HG03135 (cell line): ENCODE data around the gene ACTMAP.
"Not testable (repeated sequence)": the region's sequence is repeated elsewhere in the genome, so short reads cannot be mapped to it uniquely, and the experiment has no call there.

ENCODE experiments used
- ATAC-seq: cut with Tn5 transposase; IDR thresholded peaks from one replicate; pipeline ENCODE4 v1.9.1; 2021; ENCODE audit warnings: mild to moderate bottlenecking, moderate library complexity; ENCODE audit not compliant: unreplicated experiment

ACTMAP gene

DNA sequence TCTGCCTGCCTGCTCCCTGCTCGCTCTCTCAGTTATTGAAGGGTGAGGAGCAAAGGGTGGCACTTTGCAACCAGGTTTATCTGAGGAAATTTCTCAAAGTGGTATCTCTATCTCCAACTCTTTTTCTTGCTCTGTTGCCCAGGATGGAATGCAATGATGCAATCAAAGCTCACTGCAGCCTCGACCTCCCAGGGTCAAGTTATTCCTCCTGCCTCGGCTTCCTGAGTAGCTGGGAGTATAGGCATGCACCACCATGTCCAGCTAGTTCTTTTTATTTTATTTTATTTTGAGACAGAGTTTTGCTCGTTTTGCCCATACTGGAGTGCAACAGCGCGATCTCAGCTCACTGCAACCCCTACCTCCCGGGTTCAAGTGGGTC is 4.9 kb downstream of the ACTMAP start:
- ATAC-seq = no peak

DNA sequence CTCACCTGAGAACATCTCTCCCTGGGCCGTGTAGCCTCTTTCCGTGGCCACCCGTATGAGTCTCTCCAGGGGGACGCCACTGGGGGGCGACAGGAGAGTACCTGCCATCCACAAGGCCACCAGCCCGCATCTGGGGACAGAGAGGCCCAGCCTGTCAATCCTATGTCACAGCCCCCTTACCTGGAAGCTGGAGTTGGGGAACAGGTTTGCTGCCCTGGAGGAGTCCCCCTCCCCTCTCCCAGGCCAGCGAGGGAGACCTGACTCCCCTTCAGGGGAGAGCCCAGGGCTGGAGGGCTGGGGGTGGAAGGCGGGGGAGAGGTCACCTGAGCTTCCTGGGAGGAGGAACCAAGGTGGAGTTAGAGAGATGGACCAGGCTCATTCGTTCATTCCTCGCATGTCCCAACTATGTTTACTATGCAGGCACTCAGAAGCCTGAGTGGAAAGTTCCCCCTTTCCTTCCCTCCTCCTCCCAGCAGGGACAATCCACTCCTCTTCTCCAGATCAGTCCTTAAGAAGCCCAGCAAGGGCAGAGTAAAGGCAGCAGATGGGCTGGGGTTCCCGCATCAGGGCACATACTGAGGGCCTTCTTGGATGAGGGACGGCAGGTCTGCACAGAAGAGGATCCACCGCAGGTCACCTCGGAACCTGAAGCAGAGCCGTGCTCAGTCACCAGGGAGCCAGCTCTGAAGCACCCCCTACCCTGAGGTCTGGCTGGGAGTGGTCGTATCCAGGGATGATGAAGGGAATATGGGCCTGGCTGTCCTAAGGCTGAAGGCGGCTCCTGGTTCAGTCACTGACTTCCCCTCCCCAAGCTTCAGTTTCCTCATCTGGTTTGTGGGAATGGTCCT is 5.5 kb downstream of the ACTMAP start:
- no peak for ATAC-seq

DNA sequence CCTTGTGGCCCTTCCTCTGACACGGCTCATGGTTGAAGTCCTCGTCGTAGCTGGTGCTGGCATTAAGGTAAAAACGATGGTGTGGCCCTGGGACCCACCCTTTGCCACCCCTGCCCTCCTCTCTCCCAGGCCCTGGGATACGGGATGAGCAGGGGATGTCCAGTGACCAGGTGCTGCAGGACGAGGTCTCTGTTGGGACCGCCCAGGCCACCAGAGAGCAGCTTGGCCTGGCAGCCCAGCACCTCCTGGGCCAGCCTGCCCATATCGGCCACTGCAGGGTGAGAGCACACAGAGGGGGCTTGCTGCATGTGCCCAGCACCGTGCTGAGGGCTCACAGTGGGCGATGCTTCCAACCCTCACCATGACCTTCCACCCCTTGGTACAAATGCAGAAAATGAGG is 6.4 kb downstream of the ACTMAP start:
- no peak for ATAC-seq

DNA sequence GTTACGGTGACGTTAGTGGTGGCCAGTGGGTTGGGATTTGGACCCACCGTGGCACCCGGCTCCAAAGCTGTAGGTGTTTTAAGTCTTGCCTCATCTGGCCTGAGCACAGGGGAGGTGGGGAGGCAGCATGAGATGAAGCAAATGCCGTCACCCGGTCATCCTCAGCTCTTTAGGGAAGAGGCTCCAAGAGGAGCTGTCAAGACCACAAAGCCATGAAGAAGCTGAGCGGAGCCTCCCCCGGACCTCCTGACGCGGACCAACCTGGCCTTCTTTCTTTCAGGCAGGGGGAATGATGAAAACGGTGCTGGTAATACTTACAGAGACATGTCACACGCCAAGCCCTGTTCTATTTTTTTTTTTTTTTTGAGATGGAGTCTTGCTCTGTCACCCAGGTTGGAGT is 7.4 kb downstream of the ACTMAP start:
- no peak for ATAC-seq

DNA sequence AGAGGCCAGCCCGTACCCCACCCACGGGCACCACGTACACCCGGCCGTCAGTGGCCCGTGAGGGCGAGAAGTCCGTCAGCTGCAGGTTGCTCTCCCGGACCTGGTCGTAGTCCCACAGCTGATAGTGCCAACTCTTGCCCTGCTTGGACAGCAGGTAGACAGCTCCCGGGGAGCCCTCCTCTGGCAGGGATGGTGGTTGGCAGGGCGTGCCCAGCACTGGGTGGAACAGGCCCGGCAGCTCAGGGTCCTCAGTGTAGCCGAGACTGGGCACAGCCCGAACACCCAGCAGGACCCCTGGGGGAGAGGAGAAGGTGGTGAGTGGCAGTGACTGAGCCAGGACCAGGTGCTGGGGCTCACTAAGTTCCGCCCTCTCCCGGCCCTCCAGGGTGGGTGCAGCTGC is 7.8 kb downstream of the ACTMAP start:
- ATAC-seq = no peak

DNA sequence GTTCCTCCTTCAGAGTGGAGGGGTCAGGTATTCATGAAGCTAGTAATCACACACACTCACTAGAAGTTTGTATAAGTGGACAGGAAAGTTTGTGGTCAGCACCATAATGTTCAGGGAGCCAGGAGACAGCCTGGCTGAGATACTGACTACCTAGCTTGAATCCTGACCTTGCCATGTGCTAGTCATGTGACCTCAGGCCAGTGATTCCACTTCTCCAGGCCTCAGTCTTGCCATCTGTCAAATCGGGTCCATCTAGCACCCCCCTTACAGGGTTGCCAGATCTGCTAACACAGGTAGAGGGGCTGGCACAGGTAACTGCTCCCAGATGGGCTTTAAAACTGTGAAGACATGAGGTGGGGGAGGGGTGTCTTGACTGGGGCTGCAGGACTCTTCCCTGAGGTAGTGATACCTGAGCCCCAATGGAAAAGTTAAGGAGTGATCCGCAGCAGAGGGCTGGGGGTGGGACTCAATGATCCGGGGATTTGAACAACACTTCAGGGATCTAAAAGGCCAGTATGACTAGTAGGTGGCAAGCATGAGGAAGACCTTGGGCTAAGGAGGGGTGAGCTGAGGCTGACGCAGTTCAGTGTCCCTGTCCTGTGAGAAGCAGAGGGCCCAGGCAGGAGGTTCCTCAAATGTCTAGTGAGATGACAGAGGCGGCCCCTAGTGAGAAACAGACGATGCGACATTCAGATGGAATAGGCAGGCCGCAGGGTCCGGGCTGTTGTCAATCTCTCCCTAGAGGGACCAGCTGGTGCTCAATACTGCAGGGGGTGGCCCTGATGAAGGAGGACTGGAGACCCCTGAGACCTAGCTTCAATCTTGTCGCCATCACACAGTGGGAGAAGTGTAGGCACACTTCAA is 8.5 kb downstream of the ACTMAP start:
- ATAC-seq = no peak

DNA sequence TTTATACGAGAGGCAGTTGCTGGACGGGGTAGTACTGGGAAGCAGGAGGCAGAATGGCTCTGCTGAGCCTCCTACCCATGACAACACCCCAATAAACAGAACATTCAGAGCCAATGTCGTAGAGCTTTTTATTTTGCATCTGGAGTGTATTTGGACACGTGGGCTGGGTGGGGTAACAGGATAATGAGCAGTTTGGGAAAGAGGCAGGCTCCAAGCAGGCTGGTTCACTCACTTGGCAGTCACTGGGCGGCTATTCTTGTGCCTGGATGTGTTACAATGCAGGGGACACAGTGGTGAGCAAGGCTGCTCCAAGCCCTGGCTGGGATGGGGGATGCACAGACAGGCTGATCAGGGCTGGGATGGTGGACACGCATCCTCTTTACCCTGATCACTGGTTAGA is 9.5 kb downstream of the ACTMAP start:
- ATAC-seq = no peak

DNA sequence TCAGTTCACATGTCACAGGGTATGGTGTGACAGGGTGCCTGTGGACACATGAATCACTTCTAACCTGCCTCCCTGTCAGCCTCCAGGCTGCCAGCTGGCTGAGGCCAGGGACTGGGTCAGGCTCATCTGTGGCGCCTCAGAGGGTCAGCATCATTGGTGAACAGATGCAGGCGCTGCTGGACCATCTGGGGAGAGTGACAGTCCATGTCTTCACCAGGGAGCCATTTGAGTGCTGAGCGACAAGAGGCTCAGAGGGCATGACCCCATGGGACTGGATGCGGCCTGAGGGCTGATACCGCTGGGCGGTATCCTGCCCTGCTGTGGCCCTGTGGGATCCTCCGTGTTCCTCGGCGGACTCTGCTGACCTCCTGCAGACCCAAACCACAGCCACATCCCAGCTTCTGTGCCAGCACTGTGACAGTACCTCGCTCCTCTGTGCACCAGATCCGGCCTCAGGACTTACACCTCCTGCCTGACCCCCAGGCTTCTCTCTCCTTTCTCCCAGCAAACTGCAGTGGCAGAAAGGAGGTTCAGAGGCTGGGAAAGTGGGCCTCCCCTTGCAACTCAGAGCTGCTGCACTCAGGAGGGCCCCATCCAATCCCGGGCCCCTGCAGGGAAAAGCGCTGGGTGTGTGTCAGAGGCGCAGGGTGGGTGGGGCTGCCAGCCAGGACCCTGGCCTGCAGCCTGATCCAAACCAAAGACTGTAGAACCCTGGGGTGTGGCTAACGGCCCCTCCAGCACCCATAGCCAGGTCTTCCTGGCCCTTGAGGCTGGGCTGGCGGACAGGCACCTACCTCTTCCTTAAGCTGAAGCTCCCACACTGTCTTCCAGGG is 10.2 kb downstream of the ACTMAP start:
- ATAC-seq = no peak

DNA sequence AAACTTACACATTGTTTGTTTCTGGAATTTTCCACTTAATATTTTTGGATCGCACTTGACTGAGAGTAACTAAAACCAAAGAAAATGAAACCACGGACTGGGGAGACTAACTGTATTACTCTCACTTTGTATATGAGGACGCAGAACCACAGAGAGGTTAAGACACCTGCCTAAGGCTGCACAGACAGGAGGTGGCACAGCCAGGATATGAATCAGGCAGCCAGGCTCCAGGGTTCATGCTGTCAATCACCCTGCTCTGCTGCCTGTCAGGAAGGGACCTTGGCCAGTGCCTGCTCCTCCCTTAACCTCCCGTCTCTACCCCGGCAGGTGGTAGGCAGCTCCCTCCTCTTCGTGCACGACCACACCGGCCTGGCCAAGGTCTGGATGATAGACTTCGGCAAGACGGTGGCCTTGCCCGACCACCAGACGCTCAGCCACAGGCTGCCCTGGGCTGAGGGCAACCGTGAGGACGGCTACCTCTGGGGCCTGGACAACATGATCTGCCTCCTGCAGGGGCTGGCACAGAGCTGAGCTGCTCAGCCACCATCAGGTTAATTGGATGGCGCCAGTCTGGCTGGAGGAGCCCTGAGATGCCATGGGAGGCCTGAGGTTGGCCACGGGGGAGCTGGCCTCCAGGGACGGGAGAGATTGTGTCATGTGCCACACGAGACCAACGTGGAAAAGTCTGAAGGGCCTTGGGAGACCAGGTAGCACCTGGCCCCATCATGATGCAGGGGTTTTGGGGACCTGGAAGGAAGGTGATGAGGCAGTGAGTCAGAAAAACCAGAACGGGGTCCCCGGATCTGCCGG is 11.0 kb downstream of the ACTMAP start:
- ATAC-seq = no peak

DNA sequence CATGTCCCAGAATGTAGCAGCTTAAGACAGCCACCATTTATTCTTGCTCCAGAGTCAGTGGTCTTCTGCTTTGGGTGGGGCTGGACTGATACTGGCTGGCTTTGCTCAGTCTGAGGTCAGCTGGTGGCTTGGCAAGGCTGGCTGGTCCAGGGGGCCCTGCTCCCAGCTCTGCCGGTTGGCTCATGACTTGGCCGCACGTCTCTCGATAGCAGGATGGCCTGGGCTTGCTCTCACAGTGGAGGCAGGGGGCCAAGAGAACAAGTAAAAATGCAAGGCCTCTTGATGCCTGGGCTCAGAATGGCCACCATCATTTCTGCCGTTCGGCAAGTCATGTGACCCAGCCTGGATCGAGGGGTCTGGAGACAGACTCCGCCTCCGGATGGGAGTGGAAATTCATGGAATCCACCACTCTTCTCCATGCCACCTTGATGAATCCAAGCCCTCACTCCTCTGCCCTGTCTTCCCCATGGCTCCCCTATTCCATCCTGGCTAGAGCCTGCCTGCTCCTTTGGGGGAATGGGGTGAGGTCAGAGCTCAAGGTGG is 13.1 kb downstream of the ACTMAP start:
- ATAC-seq = no peak

DNA sequence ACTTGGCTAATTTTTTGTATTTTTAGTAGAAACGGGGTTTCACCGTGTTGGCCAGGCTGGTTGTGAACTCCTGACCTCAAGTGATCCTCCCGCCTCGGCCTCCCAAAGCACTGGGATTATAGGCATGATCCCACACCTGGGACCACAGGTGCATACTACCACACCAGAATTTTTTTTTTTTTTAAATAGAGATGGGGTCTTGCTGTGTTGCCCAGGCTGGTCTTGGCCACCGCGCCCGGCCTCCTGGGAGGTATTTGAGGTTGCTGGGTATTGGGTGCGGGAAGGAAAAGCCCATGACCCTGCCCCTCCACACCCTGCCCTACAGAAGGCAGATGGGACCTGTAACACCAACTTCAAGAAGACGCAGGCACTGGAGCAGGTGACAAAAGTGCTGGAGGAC is 13.6 kb downstream of the ACTMAP start:
- ATAC-seq = no peak

DNA sequence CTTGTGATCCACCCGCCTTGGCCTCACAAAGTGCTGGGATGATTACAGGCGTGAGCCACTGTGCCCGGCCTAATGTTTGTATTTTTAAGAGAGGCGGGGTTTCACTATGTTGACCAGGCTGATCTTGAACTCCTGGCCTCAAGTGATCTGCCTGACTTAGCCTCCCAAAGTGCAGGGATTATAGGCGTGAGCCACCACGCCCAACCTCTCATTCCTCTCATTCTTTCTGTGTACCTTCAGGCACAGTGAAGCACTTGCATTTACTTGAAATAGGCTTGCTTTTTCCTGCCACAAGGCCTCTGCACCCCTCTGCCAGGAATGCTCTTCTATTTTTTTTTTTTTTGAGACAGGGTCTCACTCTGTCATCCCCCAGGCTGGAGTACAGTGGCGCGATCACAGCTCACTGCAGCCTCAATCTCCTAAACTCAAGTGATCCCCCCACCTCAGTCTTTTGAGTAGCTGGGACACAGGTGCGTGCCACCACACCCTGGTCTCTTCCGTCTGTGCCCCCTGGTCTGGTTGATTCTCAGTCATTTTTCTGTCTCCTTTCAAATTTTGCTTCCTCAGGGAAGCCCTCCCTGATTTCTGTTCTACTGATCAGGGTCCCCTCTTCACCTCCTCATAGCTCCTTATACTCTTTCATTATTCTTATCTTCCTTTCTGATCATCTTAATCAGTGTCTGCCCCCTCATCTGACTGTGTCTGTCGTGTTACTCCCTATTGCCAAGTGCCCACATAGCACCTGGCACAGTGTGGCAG is 15.1 kb downstream of the ACTMAP start:
- no peak for ATAC-seq

DNA sequence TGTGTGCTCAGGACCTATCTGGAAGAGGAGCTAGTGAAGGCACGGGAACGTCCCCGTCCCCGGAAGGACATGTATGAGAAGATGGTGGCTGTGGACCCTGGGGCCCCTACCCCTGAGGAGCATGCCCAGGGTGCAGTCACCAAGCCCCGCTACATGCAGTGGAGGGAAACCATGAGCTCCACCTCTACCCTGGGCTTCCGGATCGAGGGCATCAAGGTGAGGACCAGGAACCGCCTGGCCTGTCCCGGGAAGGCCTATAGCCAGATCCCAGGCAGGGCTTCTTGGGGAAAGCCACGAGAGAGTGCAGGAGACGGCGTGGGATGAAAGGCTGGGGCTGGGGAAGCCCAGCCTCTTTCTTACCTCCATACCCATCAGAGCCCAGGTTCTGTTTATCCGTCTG is 17.1 kb downstream of the ACTMAP start:
- no peak for ATAC-seq

DNA sequence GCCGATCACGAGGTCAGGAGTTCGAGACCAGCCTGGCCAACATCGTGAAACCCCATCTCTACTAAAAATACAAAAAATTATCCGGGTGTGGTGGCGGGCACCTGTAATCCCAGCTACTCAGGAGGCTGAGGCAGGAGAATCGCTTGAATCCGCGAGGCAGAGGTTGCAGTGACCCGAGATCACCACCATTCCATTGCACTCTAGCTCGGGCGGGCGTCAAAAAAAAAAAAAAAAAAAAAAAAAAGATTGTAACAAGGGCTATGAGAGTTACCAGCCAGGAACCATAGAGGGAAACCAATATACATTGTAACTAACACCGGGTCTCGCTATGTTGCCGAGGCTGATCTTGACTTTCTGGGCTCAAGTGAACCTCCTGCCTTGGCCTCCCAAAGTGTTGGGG is 18.0 kb downstream of the ACTMAP start:
- ATAC-seq = not testable (repeated sequence)

DNA sequence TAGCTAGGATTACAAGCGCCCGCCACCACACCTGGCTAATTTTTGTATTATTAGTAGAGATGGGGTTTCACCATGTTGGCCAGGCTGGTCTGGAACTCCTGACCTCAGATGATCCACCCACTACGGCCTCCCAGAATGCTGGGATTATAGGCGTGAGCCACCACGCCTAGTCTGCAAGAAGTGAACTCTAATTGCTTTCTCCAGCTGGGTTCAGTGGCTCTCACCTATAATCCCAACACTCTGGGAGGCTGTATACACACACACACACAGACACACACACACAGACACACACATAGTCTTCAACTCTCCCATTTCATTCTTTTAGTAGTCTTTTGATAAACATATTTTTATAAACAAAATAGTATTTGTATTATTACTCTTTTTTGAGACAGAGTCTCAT is 20.2 kb downstream of the ACTMAP start:
- ATAC-seq = not testable (repeated sequence)

DNA sequence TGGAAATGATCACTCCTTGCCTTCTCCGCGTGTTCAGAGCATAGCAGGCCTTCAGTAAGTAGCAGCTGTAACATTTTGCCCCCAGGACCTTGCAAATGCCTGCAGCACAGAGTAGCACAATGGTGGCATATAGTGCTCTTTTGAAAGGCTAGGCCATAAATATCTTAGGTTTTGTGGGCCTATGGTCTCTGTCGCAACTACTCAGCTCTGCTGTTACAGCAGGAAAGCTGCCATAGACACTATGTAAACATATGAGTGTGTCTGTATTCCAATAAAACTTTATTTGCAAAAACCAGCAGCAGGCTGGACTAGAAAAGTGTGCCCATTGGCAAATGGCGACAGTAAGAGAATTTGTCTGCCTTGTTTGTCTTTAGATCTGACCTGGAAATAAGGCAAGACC is 24.0 kb downstream of the ACTMAP start:
- ATAC-seq = no peak

DNA sequence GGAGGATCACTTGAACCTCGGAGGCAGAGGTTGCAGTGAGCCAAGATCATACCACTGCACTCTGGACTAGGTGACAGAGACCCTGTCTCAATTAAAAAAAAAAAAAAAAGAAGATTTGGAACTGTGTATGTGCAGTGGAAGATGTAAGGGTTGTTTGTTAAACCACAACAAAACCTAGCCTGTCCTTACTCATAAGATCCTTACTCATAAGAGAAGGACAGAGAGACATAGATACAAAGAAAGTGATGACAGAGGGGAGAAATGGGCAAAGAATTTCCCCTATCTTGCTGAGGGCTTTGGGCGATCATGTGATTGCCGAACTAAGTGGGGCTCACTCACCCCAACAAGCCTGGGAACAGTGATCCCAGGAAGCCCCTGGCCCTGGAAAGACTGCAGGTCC is 25.4 kb downstream of the ACTMAP start:
- no peak for ATAC-seq

DNA sequence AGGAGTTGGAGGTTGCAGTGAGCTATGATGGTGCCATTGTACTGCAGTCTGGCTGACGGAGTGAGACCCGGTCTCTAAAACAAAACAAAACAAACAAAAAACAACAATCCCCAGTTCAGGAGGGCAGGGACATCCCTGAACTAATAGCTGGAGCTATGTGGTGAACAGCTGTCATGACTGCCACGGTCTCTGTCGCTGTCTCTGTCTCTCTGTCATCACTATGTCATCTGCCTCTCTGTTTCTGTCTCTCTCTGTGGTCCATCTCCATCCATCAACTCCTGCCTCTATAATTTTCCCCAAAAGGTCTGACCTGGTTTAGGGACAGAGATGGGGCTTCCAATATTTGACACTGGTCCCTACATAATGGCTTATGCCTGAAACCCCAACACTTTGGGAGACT is 26.0 kb downstream of the ACTMAP start:
- no peak for ATAC-seq

DNA sequence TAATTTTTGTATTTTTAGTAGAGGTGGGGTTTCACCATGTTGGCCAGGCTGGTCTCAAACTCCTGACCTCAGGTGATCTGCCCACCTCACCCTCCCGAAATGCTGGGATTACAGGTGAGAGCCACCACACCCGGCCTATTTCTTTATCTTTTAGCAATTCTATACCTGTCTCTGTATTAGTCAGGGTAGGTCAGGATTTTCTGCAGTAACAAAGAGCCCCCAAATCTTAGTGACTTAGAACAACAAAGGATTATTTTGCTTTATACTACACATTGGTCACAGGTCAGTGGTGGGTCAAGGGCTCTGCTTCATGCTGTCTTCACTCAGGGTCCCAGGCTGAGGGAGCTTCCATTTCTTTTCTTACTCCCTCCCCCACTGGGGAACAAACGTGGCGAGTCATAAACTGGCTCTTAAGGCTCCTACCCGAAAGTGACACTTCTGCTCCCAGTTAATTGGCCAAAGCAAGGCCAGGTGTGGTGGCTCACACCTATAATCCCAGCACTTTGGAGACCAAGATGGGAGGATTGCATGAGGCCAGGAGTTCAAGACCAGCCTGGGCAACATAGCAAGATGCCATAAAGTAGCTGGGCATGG is 26.5 kb downstream of the ACTMAP start:
- ATAC-seq = no peak
